Activated T-helper 17 cell treated with anti-CD3 and anti-CD28 coated beads, Interleukin-2, amount 50 U/mL, for 72 hours (primary cell): ENCODE results near the gene C17orf113. TPM values are rescaled to one million over a fixed set of nuclear protein-coding genes. Genes with fewer than 3 reads are reported as not detected.
A peak's percentile ranks its signal among the peaks of the same experiment; 100 is the strongest.

ENCODE experiments used
- ATAC-seq: fragments of 150-1000 bp; cut with Tn5 transposase; replicated peaks from 2 replicates; pipeline ENCODE4 v1.10.0; 2021; ENCODE audit warnings: mild to moderate bottlenecking, moderate library complexity
- H3K27ac Mint-ChIP-seq: one replicate; pipeline ENCODE4 v1.8.0; 2022; ENCODE audit warnings: mixed read lengths
- H3K27me3 Mint-ChIP-seq: one replicate; pipeline ENCODE4 v1.8.0; 2022; ENCODE audit warnings: mixed read lengths
- H3K36me3 Mint-ChIP-seq: one replicate; pipeline ENCODE4 v1.8.0; 2022; ENCODE audit warnings: low read depth, mild to moderate bottlenecking, mixed read lengths
- H3K4me1 Mint-ChIP-seq: one replicate; pipeline ENCODE4 v1.8.0; 2022; ENCODE audit warnings: mixed read lengths
- H3K4me3 Mint-ChIP-seq: one replicate; pipeline ENCODE4 v1.8.0; 2022; ENCODE audit warnings: mild to moderate bottlenecking, mixed read lengths
- H3K9me3 Mint-ChIP-seq: one replicate; pipeline ENCODE4 v1.8.0; 2022; ENCODE audit warnings: mixed read lengths
- total RNA-seq, 2 donors: library from RNA; stranded (reverse); gene quantifications; one replicate each; pipeline ENCODE4 v1.2.3, GENCODE V29; 2022

The C17orf113 gene
- total RNA-seq, 2 donors from 2014 or later: 0.06 to 0.32 TPM

DNA sequence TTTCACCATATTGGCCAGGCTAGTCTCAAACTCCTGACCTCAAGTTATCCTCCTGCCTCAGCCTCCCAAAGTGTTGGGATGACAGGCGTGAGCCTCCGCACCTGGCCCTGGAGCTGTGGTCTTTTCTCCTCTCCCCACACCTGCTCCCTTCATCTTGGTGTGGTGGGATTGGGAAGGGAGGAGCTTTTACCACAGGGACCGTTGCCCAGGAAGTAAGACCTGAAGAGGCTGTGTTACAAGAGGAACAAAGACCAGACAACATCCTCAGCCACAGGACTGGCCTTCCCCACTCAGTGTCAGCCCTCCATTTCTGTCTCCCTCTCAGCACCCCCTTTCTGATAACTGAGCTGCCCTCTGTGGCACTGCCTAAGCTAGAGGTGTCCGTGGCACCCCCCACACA, 9.4 kb upstream of the C17orf113 start:
- Mint-ChIP-seq H3K27me3 (peaks cover 16% of the 10 kb centered on the region), H3K4me1 (no peaks in the 10 kb centered on the region), H3K9me3 (no peaks in the 10 kb centered on the region), H3K36me3 (no peaks in the 10 kb centered on the region), H3K4me3 (no peak overlapping the region), H3K27ac (peak overlapping the region; percentile 29)
- ATAC-seq: no peak

DNA sequence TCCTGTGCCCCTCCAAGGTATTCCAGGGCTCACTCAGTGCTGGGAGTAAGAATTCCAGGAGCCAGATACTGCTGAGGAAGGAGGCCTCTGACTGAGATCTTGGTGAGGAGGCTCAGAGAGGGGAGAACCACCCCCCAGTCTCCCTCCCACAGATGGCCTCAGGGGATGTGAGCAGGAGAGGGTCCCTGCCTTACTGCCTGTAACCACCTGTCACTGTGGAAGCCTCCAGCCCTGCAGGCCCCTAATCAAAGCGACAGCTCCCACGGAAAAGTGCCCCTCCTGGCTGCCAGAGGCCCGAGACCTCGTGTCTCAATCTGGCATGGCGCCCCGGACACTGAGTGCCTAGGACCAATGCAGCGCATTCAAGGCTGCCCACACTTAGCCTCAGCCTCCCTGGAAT, 7.7 kb upstream of the C17orf113 start:
- Mint-ChIP-seq H3K27ac (no peak overlapping the region), H3K4me1 (no peaks in the 10 kb centered on the region), H3K4me3 (no peak overlapping the region), H3K36me3 (no peaks in the 10 kb centered on the region), H3K27me3 (peaks cover 20% of the 10 kb centered on the region), H3K9me3 (no peaks in the 10 kb centered on the region)
- ATAC-seq: no peak

DNA sequence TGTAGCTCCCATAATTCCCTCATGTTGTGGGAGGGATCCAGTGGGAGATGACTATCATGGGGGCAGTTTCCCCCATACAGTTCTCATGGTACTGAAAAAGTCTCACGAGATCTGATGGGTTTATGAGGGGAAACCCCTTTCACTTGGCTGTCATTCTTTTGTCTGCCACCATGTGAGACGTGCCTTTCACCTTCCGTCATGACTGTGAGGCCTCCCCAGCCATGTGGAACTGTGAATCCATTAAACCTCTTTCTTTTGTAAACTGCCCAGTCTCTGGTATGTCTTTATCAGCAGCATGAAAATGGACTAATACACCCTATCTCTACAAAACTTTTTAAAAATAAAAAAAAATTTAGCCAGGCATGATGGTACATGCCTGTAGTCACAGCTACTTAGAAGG, 6.2 kb upstream of the C17orf113 start:
- no peaks in the 10 kb centered on the region for H3K36me3 Mint-ChIP-seq
- no peak overlapping the region for H3K4me3 Mint-ChIP-seq
- H3K4me1 Mint-ChIP-seq: no peaks in the 10 kb centered on the region
- H3K27me3 Mint-ChIP-seq: peaks cover 28% of the 10 kb centered on the region
- ATAC-seq: no peak
- H3K27ac Mint-ChIP-seq: no peak overlapping the region
- no peaks in the 10 kb centered on the region for H3K9me3 Mint-ChIP-seq

DNA sequence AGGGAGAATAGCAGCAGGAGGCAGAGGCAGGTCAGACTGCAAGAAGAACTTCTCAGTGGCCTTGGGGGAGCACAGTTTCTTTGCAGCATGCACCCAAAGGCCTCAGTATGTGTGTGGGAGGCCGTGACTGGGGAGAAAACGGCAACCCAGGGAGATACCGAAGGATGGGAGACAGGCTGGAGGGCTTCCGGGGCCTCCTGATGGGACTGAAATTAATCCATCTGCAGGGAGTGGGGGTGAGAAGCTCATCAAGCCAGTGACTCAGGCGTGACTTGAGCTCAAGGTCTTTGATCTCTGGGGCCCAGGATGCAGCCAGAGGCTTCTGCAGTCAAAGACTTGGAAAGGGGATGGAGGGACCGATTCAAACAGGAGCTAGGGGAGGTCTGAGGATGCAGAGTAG, 5.1 kb upstream of the C17orf113 start:
- Mint-ChIP-seq H3K27me3 (peaks cover 34% of the 10 kb centered on the region), H3K9me3 (no peaks in the 10 kb centered on the region)
- ATAC-seq: peak; percentile 28

DNA sequence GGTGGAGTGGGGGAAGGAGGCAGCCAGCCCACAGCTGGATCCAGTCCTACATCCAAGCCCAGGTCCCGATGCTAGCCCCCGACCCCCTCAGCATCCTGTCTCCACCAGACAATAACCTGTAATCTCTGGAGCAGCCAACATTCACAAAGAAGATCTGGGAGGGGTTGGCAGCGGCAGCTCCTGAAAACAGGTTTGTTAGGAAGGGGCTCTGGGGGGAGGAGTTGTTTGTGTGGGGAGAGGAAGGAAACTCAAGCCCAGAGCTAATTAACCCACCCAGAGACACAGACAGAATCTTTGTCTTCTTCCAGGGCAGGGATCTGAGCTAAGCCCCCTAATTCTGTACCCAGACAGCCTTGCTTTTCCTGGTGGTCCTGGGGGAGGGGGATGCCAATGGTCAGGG, 4.6 kb upstream of the C17orf113 start:
- H3K4me3 Mint-ChIP-seq: no peak overlapping the region
- no peaks in the 10 kb centered on the region for H3K4me1 Mint-ChIP-seq
- H3K36me3 Mint-ChIP-seq: no peaks in the 10 kb centered on the region
- no peaks in the 10 kb centered on the region for H3K9me3 Mint-ChIP-seq
- ATAC-seq: no peak
- H3K27me3 Mint-ChIP-seq: peaks cover 30% of the 10 kb centered on the region
- H3K27ac Mint-ChIP-seq: no peak overlapping the region

More for the DNA sequence above, 5.1 kb upstream of the C17orf113 start:
- H3K27ac Mint-ChIP-seq: no peak overlapping the region
- H3K36me3 Mint-ChIP-seq: no peaks in the 10 kb centered on the region
- H3K4me1 Mint-ChIP-seq: no peaks in the 10 kb centered on the region
- H3K4me3 Mint-ChIP-seq: no peak overlapping the region

DNA sequence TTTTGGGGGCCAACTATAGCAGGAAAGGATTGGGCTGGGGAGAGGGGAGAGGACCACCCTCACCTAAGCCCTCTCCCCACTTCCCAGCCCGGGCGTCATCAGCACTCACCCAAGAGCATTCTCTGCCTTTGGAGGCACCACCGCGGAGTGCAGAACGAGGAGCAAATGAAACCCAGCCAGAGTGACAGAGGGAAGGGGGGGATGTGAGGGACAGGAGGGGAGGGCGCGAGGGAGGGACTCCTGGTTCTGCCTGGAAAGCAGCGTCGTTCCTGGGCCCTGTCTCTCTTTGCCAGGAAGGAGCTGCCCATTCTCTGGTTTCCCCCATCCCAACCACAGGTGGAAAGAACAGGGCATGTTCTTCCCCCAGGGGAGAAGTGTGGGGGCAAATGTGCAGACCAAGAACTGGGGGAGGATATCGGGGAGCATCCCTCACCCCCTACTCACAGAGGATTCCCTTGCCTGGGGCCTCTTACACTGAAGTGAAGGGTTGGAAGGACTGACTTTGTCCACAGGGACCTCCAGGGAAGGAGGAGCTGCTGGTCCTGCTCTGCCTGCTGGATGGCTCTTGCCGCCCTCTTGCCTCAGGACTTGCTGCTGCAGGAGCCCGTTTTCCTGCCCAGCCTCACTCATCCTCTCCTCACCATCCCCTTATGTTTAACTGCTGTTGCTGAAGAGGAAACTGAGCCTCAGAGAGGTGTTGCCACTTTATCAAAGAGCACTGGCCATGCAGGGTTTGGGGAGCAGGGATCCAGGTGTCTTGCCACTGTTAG, 3.5 kb upstream of the C17orf113 start:
- Mint-ChIP-seq H3K27ac (no peak overlapping the region), H3K4me3 (no peak overlapping the region), H3K27me3 (peaks cover 30% of the 10 kb centered on the region), H3K9me3 (no peaks in the 10 kb centered on the region), H3K4me1 (no peaks in the 10 kb centered on the region), H3K36me3 (no peaks in the 10 kb centered on the region)
- no peak for ATAC-seq

DNA sequence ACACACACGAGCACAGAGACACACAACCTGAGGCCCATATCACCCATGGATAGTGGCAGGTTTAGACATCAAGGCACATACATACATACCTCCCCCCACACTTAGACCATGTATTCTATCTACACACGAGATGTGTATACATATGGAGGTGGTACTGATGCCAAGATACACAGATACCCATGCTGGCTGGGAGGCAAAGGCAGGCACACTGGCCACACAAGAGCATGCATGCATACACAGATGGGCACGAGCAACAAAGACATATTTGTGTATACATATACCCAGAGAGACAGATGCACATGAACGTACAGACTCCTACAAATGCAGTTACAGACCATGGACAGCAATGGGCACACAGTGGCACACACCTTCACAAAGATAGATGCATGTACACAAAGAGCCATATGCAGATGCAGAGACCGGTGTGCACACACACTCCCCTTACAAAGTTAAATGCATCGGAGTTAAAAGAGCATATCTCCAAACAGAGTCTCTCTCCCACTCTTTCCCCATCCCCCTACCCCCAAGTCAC, 2.0 kb upstream of the C17orf113 start:
- Mint-ChIP-seq H3K27ac (no peak overlapping the region), H3K4me1 (no peaks in the 10 kb centered on the region), H3K9me3 (no peaks in the 10 kb centered on the region), H3K4me3 (no peak overlapping the region), H3K36me3 (no peaks in the 10 kb centered on the region), H3K27me3 (peaks cover 30% of the 10 kb centered on the region)
- no peak for ATAC-seq

DNA sequence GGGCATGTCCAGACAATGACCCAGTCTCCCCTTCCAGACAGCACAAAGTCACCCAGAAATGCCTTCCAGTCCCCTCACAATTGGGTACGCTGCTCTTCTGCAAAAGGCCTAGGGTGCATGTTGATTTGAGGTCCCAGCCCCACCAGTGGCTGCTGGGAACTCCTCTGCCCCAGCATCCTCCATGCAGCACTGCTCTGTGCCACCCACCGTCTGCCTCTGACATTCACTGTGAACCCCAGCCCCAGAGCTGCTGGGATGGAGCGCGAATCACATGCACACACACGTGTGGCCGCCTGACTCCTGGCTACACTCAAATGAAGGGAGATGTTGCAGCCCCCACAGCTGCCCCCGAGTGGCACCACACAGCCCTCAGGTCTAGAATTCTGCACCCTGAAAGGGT, 1.2 kb upstream of the C17orf113 start:
- no peak overlapping the region for H3K27ac Mint-ChIP-seq
- no peaks in the 10 kb centered on the region for H3K4me1 Mint-ChIP-seq
- no peak for ATAC-seq
- peaks cover 27% of the 10 kb centered on the region for H3K27me3 Mint-ChIP-seq
- H3K36me3 Mint-ChIP-seq: no peaks in the 10 kb centered on the region
- no peaks in the 10 kb centered on the region for H3K9me3 Mint-ChIP-seq
- H3K4me3 Mint-ChIP-seq: peak overlapping the region; percentile 55

DNA sequence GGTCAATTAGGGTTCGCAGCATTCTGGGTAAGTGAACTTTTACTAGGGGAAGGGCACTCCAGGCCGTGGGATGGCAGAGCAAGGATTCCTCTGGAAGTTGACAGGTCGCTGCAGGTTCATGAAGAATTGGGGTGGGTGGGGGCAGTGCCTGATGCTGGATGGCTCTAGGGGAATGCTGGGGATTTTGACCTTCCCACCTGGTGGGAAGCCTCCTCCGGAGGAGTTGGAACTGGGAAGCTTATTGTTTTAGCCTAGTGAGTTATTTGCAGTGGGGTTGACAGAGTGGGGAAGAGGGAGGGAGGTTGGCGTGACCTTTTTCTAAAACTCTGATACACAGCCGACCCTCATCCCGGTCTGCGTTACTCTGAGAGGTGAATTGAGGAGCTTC, 606 bp upstream of the C17orf113 start:
- Mint-ChIP-seq H3K4me1 (no peaks in the 10 kb centered on the region), H3K27ac (peak overlapping the region; percentile 45), H3K27me3 (peaks cover 27% of the 10 kb centered on the region), H3K36me3 (no peaks in the 10 kb centered on the region), H3K4me3 (peak overlapping the region; percentile 55), H3K9me3 (no peaks in the 10 kb centered on the region)
- no peak for ATAC-seq

DNA sequence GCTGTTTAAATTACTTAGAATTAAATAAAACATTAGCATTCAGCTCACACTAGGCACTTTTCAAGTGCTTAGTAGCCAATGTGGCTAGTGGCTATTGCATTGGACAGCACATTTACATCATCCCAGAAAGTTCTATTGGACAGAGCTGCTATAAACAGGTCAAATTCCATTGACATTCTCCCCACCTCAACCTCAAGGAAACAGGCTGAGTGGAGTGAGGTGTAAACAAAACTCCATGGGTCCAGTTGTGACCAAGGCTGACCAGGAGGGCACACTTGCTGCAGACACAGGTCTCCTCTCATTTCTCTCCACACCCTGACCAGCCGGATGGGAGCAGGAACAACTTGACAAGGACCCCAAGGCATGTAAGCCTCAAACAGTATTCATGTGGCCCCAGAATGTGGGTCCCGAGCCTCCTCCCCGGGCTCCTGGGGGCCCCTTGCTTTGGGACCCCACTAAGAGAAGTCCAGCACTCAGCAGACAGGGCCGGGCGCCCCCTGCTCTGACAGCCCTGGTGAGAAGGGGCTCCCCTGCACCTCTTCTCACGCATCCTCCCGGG, 488 bp downstream of the C17orf113 start:
- H3K4me3 Mint-ChIP-seq: peak overlapping the region; percentile 38
- ATAC-seq: no peak
- H3K27ac Mint-ChIP-seq: no peak overlapping the region
- no peaks in the 10 kb centered on the region for H3K36me3 Mint-ChIP-seq
- no peaks in the 10 kb centered on the region for H3K9me3 Mint-ChIP-seq
- peaks cover 23% of the 10 kb centered on the region for H3K27me3 Mint-ChIP-seq
- no peaks in the 10 kb centered on the region for H3K4me1 Mint-ChIP-seq

DNA sequence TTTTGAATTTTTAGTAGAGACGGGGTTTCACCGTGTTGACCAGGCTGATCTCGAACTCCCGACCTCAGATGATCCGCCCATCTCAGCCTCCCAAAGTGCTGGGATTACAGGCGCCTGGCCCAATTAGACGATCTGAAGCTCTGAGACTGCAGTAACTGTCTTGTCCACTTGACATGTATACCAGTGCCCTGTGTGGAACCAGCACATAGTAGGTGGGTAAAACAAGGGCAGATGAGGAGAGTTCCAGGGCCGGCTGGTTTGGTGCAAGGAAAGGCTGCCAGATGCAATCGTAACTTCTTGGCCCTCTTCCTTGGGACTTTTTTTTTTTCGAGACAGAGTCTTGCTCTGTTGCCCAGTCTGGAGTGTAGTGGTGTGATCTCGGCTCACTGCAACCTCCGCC, 3.1 kb downstream of the C17orf113 start:
- Mint-ChIP-seq H3K4me1 (no peaks in the 10 kb centered on the region), H3K27me3 (peaks cover 8% of the 10 kb centered on the region), H3K4me3 (no peak overlapping the region), H3K9me3 (no peaks in the 10 kb centered on the region), H3K36me3 (no peaks in the 10 kb centered on the region), H3K27ac (no peak overlapping the region)
- no peak for ATAC-seq

DNA sequence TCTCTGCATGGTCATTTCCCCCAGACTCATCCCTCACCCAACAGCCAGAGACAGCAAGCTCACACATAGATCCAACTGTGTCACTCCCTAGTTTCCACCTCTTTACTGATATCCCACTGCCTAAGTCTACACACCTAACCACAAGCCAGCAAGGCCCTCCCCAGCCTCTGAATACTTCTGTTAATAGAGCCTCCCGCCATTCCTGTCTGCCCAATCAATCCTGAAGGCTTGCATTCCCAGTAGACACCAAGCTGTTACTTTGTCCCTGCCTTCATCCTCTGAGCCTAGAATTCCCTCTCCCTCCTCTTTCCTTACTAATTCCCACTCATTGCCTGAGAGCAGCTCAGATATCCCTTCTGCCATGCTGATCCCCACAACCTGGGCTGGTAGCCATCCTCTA, 4.7 kb downstream of the C17orf113 start:
- Mint-ChIP-seq H3K27ac (no peak overlapping the region), H3K9me3 (no peaks in the 10 kb centered on the region), H3K4me3 (no peak overlapping the region), H3K4me1 (no peaks in the 10 kb centered on the region), H3K36me3 (no peaks in the 10 kb centered on the region), H3K27me3 (peaks cover under 1% of the 10 kb centered on the region)
- no peak for ATAC-seq

DNA sequence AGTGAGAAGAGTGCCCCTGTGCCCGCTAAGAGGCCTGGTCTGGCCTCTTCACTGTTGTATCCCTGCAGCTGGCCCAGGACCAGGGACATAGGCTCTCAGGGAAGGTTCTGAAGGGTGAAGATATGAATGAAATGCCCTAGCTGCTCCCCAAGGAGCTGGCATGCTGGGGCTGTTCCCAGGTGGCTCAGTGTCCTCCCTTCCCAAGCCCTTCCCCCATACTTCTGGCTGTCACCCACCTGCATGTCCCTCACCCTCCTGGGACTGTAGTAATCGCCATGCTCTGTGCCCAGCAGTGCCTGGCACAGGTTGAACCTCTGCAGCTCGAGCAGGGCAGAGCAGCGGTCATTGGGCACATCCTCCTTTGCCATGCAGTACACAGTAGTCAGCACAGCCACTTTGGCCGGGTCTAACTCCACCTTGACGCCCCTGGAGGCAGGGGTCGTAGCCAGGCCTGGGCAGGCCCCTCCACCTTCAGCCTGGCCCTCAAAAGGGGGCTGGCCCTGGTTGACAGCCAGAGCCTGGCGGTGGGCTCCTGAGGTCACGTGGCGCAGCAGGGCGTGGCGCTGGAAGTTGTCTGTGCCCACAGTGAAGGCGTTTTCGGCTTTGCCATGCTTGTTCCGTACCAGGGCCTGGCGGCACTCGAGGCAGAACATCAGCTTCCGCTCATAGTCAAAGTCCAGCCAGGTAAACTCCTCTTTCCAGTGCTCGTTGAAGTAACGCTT, 7.6 kb downstream of the C17orf113 start:
- no peak overlapping the region for H3K4me3 Mint-ChIP-seq
- H3K9me3 Mint-ChIP-seq: no peaks in the 10 kb centered on the region

DNA sequence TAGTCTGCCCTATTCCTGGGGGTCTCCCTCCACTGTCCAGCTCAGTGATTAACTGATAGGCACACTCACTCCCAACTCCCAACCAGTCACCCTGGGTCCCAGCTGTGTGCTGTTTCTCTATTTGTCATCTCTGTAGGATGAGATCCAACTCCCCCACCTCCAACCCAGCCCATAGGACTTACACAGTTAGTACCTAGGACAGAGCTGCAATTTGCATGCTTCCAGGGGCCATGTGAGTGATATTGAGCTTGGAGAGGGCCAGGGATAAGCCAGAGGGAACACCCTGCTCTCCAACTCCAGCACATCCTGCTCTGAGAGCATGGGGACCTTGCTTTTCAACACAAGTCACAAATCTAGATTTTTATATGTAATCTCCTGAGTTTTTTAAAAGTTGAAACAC, 8.8 kb downstream of the C17orf113 start:
- H3K4me3 Mint-ChIP-seq: no peak overlapping the region
- H3K9me3 Mint-ChIP-seq: no peaks in the 10 kb centered on the region
- H3K27ac Mint-ChIP-seq: no peak overlapping the region
- peaks cover 3% of the 10 kb centered on the region for H3K27me3 Mint-ChIP-seq
- H3K4me1 Mint-ChIP-seq: no peaks in the 10 kb centered on the region
- no peak for ATAC-seq
- H3K36me3 Mint-ChIP-seq: no peaks in the 10 kb centered on the region

More for the DNA sequence above, 7.6 kb downstream of the C17orf113 start:
- Mint-ChIP-seq H3K27me3 (peaks cover 3% of the 10 kb centered on the region), H3K4me1 (no peaks in the 10 kb centered on the region), H3K36me3 (no peaks in the 10 kb centered on the region), H3K27ac (no peak overlapping the region)
- no peak for ATAC-seq

DNA sequence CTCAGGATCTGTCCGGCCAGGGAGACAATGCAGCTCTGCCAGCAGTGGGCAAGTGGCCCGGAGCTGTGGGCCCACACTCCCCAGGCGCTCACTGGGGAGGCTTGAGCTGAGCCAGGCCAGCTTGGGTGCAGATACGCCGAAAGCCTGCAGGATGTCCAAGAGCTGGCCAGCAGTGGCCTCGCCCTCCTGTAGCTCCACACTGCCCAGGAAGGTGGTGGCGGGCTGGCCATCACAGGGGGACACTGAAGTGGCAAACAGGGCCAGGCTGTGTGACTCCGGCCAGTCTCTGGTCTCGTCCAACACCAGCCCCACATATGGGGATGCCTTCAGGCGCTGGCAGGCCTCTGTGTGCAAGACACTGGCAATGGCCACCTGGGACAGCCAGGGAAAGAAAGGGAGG, 9.6 kb downstream of the C17orf113 start:
- ATAC-seq: no peak
- H3K36me3 Mint-ChIP-seq: no peaks in the 10 kb centered on the region
- no peak overlapping the region for H3K27ac Mint-ChIP-seq
- no peak overlapping the region for H3K4me3 Mint-ChIP-seq
- peaks cover 3% of the 10 kb centered on the region for H3K27me3 Mint-ChIP-seq
- no peaks in the 10 kb centered on the region for H3K9me3 Mint-ChIP-seq
- H3K4me1 Mint-ChIP-seq: no peaks in the 10 kb centered on the region
